Non-pigmented ciliary epithelial cell (primary cell): ENCODE results near the gene CERS6.
A peak's percentile ranks its signal among the peaks of the same experiment; 100 is the strongest.
"Not testable (repeated sequence)": the region's sequence is repeated elsewhere in the genome, so short reads cannot be mapped to it uniquely, and the experiment has no call there.

Source experiments
- DNase-seq: peaks from one replicate; pipeline ENCODE4 v3.0.0-alpha.2; 2010; ENCODE audit warnings: low read depth

The CERS6 gene, protein sequence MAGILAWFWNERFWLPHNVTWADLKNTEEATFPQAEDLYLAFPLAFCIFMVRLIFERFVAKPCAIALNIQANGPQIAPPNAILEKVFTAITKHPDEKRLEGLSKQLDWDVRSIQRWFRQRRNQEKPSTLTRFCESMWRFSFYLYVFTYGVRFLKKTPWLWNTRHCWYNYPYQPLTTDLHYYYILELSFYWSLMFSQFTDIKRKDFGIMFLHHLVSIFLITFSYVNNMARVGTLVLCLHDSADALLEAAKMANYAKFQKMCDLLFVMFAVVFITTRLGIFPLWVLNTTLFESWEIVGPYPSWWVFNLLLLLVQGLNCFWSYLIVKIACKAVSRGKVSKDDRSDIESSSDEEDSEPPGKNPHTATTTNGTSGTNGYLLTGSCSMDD

DNA sequence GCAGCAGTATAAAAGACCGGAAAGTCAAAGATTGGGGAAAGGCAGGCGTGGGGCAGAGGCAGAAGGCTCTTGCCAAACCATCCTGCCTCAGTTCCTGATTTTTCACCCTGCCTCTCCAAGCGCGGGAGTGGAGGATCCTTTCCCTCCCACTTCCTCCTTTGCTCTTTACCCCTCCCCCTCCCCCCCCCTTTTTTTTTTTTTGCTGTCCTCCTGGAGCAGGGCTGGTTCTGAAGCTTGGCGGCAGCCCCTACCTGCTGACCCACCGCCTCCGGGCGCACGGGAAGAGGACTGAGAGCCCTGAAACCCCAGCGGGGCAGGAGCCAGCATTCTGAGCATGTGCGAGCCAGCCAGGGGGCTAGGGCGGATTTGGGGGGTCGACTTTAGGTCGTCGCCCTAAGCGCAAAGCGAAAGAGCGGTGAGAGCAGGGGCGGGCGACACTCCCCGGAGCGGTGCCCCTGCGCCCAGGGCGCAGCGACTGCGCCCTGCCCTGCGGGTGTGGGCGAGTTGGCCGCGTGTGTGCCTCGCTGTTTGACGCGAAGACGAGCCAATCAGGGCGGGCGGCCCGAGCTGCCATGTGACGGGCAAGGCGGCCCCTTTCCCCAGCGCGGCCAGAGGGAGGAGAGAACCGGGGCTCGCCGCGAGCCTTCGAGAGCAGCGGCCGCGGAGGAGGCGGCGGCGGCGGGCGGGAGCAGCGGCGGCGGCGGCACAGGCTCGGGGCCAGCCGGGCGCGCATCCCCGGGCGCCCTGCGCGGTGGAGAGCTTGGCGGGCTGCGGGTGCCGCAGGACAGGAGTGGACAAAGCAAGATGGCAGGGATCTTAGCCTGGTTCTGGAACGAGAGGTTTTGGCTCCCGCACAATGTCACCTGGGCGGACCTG lies at the start of gene CERS6:
TSS of gene CERS6 (plus strand) at position 628 of the 876 bp plus-strand sequence. CDS start at position 805, 177 bp downstream.
- DNase-seq: peak; percentile 68

DNA sequence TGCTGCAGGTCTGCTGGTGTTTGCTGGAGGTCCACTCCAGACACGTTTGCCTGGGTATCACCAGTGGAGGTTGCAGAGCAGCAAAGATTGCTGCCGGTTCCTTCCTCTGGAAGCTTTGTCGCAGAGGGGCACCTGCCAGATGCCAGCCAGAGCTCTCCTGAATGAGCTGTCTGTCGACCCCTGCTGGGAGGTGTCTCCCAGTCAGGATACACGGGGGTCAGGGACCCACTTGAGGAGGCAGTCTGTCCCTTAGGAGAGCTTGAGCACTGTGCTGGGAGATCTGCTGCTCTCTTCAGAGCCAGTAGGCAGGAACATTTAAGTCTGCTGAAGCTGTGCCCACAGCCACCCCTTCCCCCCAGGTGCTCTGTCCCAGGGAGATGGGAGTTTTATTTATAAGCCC lies 43.8 kb upstream of the CERS6 start:
- not testable (repeated sequence) for DNase-seq

DNA sequence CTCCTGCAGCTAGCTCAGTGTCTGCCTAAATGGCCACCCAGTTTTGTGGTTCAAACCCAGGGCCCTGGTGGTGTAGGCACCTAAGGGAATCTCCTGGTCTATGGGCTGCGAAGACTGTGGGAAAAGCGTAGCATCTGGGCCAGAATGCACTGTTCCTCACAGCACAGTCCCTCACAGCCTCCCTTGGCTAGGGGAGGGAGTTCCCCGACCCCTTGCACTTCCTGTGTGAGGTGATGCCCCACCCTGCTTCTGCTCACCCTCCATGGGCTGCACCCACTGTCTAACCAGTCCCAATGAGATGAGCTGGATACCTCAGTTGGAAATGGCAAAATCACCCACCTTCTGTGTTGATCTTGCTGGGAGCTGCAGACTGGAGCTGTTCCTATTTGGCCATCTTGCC lies 43.0 kb upstream of the CERS6 start:
- not testable (repeated sequence) for DNase-seq

DNA sequence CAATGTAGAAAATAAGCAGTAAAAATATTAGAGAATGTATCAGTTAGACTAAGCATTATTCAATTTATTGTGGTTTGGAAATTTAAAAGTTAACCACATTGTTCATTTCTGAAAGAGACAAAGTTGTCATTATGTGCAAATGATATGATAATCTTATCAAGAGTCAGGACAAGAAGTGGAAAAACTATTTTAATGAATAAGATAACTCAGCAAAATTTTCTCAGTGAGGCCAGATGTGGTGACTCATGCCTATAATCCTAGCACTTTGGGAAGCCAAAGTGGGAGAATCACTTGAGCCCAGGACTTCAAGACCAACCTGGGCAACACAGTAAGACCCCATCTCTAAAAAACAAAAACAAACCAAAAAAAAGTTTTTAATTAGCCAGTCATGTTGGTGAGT lies 39.5 kb upstream of the CERS6 start:
- DNase-seq: no peak

DNA sequence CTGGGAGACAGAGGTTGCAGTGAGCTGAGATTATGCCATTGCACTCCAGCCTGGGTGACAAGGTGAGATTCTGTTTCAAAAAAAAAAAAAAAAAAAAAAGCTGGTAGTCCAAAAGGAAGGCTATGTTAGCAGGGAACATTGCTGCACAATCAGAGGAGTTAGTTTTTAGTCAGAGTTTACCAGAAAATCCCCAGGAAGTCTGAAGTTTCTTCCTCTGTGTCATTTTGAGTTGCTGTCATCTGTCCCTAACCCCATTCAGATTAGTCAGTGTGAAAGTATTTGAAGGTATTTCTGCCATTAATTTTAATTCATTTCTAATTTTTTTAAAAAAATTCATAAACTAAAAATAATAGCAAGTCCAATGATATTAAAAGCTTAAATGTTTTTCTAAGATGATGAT lies 33.5 kb upstream of the CERS6 start:
- no peak for DNase-seq

DNA sequence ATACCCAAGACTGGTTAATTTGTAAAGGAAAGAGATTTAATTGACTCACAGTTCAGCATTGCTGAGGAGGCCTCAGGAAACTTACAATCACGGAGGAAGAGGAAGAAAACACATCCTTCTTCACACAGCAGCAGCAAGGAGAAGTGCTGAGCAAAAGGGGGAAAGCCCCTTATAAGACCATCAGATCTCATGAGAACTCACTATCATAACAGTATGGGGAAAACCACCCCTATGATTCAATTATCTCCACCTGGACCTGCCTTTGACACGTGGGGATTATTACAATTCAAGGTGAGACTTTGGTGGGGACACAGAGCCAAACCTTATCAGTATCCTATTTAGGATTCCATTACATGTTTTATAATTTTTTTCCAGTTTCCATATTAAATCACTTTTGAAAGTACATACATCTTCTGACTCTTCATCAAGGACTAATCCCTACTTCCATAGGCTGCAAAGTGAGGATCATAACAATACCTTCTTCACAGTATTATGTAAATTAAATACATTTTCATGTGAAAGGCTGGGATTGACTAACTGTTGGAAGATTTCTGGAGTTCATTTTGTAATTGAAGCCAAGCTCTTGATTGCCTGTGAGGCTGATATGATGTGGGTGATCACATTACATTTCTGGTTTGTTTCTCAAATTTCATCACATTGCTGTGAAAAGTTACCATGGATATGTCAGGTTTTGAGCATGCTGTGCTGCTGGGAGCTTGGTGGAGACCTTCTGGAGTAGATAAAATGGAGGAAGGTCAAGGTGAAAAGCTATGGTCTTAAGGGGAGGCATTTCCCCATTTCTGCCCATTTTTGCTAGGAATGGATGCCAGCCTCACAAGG lies 31.7 kb upstream of the CERS6 start:
- DNase-seq: no peak

DNA sequence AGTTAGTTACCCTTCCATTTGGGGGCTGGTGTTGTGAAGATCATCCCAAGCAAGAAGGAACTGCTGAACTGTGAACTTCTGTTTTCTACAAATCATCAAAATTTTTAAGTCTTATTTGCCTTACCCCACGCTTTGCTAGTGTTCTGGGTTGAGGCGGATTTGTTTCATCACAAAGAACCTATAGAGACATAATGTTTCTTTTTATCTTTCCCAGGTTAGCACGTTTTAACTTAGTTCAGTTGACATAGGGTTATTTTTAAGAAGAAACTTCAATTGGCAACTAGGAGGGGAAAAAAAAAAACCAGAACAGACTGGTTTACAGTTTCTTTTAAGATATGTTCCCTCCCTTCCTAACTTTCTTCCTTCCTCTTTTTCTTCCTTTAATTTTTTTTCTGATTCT lies 31.1 kb upstream of the CERS6 start:
- DNase-seq: no peak

DNA sequence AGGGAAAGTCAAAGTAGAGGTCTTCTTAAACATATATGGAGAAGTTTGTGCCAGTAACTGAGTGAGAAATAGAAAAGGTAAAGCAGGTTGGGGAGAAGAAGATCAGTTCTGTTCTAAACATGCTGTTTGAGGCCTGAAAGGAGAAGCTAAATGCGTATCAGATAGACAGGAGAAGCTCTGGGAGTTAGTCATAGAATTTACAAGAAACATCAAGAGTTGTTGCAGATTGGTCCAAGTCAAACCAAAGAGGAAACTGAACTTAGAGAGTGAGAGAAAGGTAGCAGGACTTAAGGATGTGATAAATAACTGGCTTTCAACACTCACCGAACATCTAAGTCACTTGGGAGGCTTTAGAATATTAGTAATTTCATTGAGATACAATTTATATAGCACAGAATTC lies 29.2 kb upstream of the CERS6 start:
- DNase-seq: no peak

DNA sequence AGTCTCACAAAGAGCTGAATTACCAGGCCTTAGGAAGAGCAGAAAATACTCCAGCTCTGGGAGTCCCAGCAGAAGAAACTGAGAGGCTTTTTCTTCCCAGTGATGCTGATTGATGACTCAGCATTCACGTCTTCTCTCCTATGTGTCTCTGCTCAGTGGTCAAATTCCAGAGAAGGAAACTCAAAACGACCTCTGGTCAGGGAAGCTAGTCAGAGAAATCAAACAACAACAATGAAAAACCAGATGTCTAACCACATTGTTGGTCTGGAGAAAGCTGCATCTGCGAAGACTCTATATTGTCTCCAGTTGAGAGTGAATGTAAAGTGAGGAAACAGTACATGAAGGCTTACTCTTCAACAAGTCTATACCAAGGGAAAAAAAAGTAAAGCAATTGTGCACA lies 28.6 kb upstream of the CERS6 start:
- DNase-seq: peak; percentile 93

DNA sequence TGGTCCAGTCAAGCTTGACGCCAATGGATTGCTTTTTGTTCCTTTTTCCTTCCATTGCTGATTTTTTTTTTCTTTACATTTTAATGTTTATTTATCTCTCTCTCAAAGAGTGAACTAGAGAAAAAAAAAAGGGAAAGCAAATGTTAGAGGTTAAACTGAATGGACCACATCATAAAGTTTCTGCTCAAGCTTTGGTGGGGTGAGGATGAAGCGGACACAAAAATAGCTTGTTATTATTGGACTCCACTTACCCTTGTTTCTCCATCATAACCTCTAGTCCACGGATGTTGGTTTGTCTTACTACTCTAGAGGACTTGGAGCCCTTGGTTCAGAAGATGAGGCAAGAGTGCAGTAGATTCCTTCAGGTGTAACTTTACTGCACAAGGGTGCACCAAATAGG lies 27.6 kb upstream of the CERS6 start:
- no peak for DNase-seq

DNA sequence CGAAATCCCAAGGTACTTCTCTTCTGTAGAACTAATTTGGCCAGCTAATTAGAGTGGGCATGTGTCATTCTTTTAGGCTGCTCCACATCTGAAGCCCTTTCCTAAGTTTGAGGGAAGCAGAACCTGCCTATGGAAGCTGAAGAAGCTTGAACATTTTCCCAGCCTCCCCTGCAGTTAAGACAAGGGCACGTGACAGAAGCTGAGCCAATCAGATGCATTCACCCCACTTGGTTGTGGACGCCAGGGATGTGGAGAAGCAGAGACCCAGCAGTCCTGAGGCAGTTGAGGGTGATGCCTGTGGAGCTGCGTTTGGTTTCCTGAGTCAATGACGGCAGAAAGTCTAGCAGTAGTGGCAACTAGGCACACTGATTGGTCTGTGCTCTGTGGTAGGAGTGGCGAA lies 26.1 kb upstream of the CERS6 start:
- DNase-seq: no peak

DNA sequence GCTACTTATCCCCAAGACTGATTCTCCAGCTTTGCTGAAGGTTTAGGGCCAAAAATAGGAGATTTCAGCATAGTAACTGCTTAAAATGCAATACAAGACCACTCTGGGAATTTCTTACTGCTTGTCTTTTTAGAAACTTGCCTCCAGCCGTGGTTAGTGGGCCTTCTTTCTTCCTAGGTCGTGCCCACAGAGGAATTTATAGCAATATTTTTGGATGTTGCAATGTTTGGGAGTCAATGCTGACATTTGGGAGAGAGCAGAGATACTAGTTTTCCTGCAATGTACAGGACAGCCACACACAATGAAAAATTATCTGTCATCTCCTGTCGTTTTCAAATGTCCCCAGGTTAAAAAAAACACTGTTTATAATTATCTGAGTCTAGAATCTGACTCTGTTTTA lies 25.6 kb upstream of the CERS6 start:
- no peak for DNase-seq

DNA sequence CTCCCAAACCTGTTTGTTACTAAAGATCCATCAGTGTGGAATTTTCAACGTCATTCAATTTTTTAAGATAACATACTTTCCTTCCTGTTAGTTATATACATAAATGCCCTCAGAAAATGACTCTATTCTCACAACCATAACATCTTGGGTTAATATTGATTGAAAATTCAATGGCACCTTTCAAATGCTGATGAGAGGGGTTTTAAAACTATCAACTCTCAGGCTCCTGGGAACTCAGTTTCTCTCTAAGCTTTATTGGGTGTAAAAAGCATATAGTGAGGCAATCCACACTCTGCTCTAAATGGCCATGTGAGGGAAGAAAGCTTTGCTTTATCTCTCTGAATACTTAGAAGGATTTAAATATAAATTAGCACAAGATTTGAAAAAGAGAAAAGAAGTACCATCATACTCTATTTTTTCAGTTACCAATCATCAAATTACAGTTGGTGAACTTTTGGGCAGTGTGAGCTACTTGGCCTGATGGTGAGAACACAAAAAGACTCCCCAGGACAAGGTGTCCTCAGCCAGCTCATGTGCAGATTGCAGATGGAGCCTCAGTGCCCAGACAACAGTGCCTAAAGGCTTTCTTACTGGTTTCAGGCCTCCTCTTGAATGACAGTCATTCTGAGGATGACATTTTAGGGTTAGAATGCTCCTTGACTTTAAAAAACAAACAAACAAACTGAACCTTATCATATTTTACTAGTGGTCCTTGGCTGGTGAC lies 24.6 kb upstream of the CERS6 start:
- DNase-seq: no peak

DNA sequence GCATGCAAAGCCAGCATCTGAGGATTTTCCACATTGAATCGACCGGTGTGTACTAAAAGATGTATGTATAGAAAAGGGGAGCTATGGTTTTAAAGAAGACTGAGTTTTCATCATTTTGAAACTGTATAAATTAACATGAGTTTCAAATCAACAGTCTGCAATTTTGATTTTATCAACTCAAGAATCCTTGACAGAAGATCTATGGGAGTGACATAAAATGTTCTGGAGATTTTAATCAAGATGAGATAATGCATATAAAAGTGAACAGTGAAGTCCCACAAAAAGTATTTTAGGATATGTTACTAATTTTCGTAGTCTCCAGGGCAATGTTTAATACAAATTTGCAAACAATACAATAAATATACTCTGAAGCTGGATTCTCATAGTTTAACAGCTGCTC lies 24.0 kb upstream of the CERS6 start:
- no peak for DNase-seq

DNA sequence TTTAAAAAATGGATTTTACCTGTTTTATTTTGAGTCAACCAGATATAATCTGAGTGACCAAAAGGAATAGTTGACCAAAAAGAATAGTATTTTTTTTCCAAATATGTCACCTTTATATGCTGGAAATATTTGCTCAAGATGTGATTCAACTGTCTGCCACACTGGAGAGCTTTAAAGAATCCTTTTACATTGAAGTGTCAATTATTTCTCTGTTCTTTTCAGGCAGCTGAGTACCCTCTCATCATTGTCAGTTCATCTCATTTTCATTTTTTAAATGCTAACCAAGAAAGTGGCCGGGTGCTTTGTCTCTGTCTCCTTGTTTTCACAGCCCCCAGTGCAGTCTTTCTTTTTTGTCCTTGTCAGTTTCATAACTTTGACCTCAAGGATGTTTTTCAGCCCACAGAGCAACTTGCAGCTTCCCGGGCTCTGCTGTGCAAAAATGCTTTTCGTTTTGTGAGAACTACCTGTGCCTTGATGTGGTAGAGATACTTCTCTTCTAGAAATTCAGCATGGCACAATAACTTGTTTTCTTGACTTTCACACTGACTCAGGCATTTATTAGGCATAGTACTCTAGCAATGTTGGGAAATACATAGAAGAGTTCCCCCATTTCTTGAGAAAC lies 23.4 kb upstream of the CERS6 start:
- DNase-seq: no peak

DNA sequence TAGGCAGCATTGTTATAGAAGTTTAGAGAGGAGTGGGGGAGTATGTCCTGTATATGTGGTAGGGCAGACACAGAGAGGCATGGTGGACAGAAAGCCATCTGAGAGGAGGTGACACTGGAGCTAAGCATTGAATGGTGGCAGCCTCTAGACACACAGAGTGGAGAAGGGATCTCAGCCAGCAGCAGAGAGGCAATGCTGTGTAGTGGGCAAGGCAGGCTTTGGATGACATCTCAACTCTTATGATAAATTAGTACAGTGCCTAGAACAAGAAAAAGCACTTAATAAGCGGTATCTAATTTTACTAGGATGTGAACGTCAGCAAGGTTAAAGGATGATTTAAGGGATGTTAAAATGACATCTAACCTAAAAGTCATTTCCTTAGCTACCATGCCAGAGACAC lies 22.5 kb upstream of the CERS6 start:
- DNase-seq: no peak

DNA sequence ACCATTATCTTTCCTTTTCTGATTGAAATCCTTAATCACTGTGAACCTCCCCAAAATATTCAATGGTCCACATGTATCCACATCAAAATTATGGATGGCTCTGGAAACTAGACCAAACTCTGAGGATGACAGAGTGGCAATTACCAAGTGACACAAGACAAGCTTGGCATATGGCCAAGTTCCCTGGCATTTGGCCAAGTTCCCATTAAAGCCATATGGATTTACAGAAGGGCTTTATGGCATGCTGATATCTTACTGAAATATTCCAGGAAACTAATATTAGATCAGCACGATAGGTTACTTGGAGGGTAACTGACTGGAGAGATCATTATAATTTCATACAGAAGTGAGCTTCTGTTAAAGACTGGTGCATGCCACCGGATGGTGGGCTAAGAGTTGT lies 21.9 kb upstream of the CERS6 start:
- no peak for DNase-seq

DNA sequence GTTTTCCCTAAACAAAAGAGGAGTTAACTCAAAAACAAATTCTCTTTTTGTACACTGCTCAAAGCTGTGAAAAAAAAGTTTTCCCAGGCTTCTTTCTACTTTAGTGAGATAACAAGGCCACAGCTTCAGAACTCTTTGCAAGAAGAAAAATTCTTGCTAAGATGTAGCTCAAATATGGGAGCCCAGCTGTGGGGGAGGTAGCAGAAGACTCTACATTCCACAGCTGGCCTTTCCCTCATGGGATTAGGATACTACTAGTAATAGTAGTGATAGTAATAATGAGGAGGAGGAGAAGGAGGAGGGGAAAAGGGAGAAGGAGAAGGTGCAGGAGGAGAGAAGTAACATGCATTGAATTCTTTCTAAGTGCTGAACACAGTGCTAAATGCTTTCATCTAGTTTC lies 19.2 kb upstream of the CERS6 start:
- DNase-seq: no peak

DNA sequence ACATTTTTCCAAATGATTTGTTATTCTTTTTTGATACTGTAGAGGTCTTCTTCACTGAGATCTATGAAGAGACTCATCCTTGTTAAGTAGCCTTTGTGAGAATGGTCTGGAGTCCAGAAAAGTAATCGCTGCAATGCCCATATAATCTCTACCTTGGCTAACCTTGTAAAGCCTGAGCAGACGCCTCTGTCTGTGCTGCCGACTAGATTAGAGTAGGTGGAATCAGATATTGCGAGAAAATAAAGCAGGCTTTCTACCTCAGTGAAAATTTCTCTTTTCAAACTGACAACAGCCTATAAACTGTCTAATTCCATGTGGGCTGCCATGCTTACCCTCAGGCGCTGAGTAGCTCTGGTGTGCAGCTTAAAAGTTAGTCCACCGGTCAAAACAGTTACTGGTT lies 17.5 kb upstream of the CERS6 start:
- DNase-seq: no peak

DNA sequence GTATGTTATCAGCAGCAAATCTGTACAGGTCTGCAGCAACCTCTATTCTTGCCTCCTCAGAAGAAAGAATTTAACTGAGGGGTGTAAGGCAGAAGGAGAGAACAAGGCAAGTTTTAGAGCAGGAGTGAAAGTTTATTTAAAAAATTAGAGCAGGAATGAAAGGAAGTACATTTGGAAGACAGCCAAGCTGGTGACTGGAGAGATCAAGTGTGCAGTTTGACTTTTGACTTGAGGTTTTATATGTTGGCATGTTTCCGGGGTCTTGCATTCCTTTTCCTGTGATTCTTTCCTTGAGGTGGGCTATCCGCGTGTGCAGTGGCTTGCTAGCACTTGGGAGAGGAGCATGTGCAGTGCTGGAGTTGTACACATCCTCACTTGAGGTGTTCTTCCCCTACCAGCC lies 16.5 kb upstream of the CERS6 start:
- no peak for DNase-seq

DNA sequence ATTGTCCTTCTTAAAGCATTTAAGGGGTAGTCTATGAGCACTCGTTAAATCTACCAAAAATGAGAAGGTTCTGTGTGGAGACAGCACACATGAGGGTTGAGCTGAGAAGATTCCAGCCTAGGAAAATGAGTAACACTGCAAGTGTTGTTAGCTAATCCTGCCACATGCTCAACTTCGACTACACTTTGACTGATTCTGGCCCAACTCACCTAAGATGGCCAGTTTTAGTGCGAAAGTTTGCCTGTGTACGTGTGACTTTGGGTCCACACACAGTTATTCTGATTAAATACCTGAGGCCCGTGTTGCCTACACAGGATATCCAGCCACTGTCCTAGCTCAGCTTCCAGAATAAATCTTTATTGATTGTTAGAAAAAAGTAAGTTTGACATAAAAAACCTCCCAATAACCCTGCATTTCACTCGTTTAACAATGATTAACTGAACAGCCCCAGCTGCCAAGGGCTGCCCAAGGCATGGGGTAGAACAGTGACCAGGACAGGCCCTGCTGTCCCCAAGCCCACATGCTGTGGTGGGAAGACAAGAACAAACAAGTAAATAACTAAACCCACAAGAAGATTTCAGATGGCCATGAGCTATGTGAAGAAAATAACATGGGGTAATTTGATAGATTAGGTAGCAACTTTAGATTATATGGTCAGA lies 14.7 kb upstream of the CERS6 start:
- no peak for DNase-seq
